ENCODE measurements around the gene KRT15. TPM values are rescaled to one million over a fixed set of nuclear protein-coding genes. Genes with fewer than 3 reads are reported as not detected.

Gene KRT15
- total RNA-seq, 2 experiments from 2014 or later: not detected

DNA sequence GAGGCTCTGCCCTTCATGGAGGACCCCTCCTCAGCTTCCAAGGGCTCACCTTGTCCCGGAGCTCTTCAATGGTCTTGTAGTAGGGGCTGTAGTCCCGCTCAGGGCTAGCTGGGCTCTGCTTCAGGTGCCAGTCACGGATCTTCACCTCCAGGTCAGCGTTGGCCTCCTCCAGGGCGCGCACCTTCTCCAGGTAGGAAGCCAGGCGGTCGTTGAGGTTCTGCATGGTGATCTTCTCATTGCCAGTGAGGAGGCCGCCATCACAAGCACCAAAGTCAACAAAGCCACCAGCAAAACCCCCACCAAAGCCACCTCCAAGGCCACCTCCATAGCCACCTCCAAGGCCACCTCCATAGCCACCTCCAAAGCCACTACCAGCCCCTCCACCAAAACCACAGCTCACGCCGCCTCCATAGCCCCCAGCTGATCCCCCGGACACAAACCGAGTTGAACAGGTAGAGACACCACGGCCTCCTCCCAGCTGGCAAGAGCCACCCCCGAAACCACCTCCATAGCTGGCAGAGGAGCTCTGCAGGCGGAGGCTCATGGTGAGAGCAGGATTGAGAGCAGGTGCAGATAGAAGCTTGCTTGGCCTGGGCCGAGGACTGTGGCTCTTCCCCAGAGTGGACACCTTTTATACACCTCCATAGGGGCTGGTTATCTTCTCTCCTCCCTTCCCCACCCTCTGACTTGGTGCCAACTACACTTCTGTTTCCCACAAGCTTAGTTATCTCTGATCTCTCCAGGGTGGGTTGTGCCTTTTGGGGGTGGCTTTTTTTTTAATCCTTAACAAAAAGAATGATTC is 13.5 kb downstream of the KRT15 start, which contains the start of gene KRT13:
Gene KRT13, minus strand, starts transcription at position 606 of the 802 bp plus-strand sequence. Its CDS starts 62 bp downstream, at position 544.
- no peak within 1 kb of the TSS for H3K27ac Mint-ChIP-seq
- no peaks in the 10 kb centered on the region for H3K27me3 Mint-ChIP-seq
- ChIA-PET POLR2A (no interaction called here), CTCF (no interaction called here)
- H3K4me3 Mint-ChIP-seq: no peak within 1 kb of the TSS
- H3K4me1 Mint-ChIP-seq: peaks cover under 1% of the 10 kb centered on the region
- no peak for DNase-seq
- H3K9me3 Mint-ChIP-seq: no peaks in the 10 kb centered on the region
- no peaks in the 10 kb centered on the region for H3K36me3 Mint-ChIP-seq (ENCODE audit: low read depth)

GRCh38 chr17:41504246-41504977 is 14.3 kb downstream of the KRT15 start:
- ChIA-PET POLR2A (no interaction called here), CTCF (no interaction called here)
- Mint-ChIP-seq H3K9me3 (no peaks in the 10 kb centered on the region), H3K27ac (no peak overlapping the region), H3K4me1 (peaks cover 8% of the 10 kb centered on the region), H3K36me3 (ENCODE audit: low read depth) (no peaks in the 10 kb centered on the region), H3K27me3 (no peaks in the 10 kb centered on the region), H3K4me3 (no peak overlapping the region)
- no peak for DNase-seq

- Mint-ChIP-seq H3K36me3 (ENCODE audit: low read depth) (no peaks in the 10 kb centered on the region), H3K4me3 (no peak overlapping the region), H3K4me1 (peaks cover 12% of the 10 kb centered on the region), H3K27me3 (peaks cover 2% of the 10 kb centered on the region), H3K27ac (no peak overlapping the region), H3K9me3 (no peaks in the 10 kb centered on the region)
- POLR2A ChIA-PET: no interaction called here
- no peak for DNase-seq
- CTCF ChIA-PET: interaction anchor here (0.7 kb wide), 2 partner anchors 13 to 46 kb away, joined by 3 read pairs; no protein-coding TSS in a partner anchor
These were observed 15.5 kb downstream of the KRT15 start for GRCh38 chr17:41503202-41503601.

DNA sequence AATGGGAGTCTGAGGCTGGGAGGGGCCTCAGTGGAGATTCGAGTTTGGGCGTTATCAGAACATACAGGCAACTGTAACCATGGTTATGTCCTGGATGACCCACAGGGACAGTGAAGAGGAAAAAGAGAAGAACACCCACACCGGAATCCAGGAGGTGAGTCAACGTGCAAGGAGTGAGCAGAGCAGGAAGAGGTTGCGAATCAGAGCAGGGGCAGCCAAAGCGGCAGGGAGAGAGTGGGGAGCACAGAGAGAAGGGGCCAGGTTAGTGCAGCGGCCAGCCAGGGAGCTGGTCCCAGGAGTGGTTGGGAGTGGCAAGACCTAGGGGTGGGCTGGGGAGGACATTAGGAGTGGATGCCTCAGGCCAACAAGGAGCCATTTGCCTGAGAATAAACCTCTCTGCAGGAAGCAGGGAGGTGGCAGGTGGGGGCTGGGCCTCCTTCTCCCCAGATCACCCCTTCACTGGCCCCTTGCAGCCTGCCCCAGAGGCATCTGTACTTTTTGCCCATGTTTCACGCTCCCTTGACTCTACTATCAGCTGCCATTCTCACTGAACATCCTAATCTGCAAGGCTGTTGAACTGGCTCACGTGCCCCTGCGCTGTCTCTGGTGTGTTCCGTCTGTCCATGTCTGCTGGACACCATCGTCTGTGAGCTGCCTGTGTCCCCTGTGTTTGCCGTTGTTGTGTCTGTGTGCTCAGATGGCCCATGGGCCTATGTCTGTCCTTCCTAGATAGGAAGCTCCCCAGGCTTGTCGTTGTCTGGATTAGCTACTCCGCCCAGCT is 18.4 kb downstream of the KRT15 start:
- ChIA-PET POLR2A (no interaction called here), CTCF (no interaction called here)
- no peak overlapping the region for H3K27ac Mint-ChIP-seq

DNA sequence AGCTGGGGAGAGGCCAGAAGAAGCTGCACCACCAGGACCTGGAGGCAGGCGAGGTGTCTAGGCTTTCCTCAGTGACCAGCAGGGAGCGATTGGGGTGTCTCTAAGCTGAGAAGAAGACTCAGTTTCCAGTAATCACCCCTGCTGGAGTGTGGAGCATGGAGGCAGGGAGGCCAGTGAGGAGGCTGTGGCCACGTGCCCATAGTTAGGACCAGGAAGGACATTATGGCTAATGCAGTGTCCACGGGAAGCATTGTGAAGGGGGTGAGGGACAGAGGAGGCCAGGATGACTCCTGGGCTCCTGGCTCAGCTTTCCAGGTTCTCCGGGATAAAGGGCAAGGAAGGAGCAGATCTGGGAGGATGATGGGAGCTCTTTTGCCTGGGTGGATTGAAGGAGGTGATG is 19.0 kb downstream of the KRT15 start:
- Mint-ChIP-seq H3K36me3 (ENCODE audit: low read depth) (no peaks in the 10 kb centered on the region), H3K4me1 (peaks cover 22% of the 10 kb centered on the region), H3K27ac (no peak overlapping the region), H3K4me3 (no peak overlapping the region), H3K9me3 (no peaks in the 10 kb centered on the region), H3K27me3 (peaks cover 2% of the 10 kb centered on the region)
- DNase-seq: no peak
- ChIA-PET CTCF (no interaction called here), POLR2A (no interaction called here)

More for the DNA sequence above, 18.4 kb downstream of the KRT15 start:
- H3K9me3 Mint-ChIP-seq: no peaks in the 10 kb centered on the region
- H3K36me3 Mint-ChIP-seq (ENCODE audit: low read depth): no peaks in the 10 kb centered on the region
- H3K27me3 Mint-ChIP-seq: peaks cover 2% of the 10 kb centered on the region
- H3K4me1 Mint-ChIP-seq: peaks cover 22% of the 10 kb centered on the region
- H3K4me3 Mint-ChIP-seq: no peak overlapping the region
- no peak for DNase-seq

GRCh38 chr17:41498276-41498675 is 20.4 kb downstream of the KRT15 start:
- Mint-ChIP-seq H3K9me3 (no peaks in the 10 kb centered on the region), H3K4me3 (no peak overlapping the region), H3K36me3 (ENCODE audit: low read depth) (no peaks in the 10 kb centered on the region), H3K27me3 (peaks cover 2% of the 10 kb centered on the region), H3K4me1 (peaks cover 22% of the 10 kb centered on the region), H3K27ac (no peak overlapping the region)
- ChIA-PET POLR2A (interaction anchor here (1.0 to 1.4 kb wide), 2 partner anchors 176 to 191 kb away, joined by 3 read pairs; partner anchors contain the start of gene EIF1), CTCF (interaction anchor here (1.5 to 1.8 kb wide), 2 partner anchors 20 to 50 kb away, joined by 3 to 7 read pairs; no protein-coding TSS in a partner anchor)
- no peak for DNase-seq

GRCh38 chr17:41496803-41497484 is 21.7 kb downstream of the KRT15 start:
- H3K4me1 Mint-ChIP-seq: peaks cover 22% of the 10 kb centered on the region
- no peak overlapping the region for H3K4me3 Mint-ChIP-seq
- POLR2A ChIA-PET: interaction anchor here (0.8 to 1.4 kb wide), 3 partner anchors 53 to 192 kb away, joined by 3 read pairs; partner anchors contain the start of gene EIF1
- H3K27ac Mint-ChIP-seq: peak overlapping the region; percentile 40
- no peaks in the 10 kb centered on the region for H3K36me3 Mint-ChIP-seq (ENCODE audit: low read depth)
- peak; percentile 83 for DNase-seq
- peaks cover 2% of the 10 kb centered on the region for H3K27me3 Mint-ChIP-seq
- H3K9me3 Mint-ChIP-seq: no peaks in the 10 kb centered on the region
- CTCF ChIA-PET: interaction anchor here (1.5 to 1.8 kb wide), 4 partner anchors 14 to 581 kb away, joined by 3 to 4 read pairs (median 4); no protein-coding TSS in a partner anchor

DNA sequence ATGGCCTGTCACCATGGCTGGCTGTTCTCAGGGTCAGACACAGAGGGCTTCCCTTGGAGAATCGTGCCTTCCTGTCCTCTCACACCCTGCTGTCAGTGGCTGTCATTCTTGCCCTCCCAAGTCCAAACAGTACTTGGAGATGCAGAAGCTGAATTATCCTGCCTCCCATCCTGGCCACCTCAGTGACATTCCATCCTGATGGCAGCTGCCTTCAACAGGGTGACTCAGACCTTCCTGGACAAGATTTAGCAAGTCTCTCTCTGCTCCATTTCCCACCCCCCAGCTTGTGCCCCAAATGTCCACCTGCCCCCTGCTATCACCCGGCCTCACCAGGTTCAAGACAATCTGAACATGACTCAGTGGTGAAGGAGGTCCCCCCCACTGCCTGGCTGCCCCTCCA is 24.2 kb downstream of the KRT15 start:
- CTCF ChIA-PET: interaction anchor here (0.5 to 2.3 kb wide), 3 partner anchors 54 to 1424 kb away, joined by 3 to 10 read pairs (median 5); no protein-coding TSS in a partner anchor
- no peaks in the 10 kb centered on the region for H3K36me3 Mint-ChIP-seq (ENCODE audit: low read depth)
- DNase-seq: no peak
- H3K9me3 Mint-ChIP-seq: no peaks in the 10 kb centered on the region
- POLR2A ChIA-PET: no interaction called here
- peaks cover 17% of the 10 kb centered on the region for H3K4me1 Mint-ChIP-seq
- H3K27ac Mint-ChIP-seq: no peak overlapping the region
- peaks cover 2% of the 10 kb centered on the region for H3K27me3 Mint-ChIP-seq
- H3K4me3 Mint-ChIP-seq: no peak overlapping the region

DNA sequence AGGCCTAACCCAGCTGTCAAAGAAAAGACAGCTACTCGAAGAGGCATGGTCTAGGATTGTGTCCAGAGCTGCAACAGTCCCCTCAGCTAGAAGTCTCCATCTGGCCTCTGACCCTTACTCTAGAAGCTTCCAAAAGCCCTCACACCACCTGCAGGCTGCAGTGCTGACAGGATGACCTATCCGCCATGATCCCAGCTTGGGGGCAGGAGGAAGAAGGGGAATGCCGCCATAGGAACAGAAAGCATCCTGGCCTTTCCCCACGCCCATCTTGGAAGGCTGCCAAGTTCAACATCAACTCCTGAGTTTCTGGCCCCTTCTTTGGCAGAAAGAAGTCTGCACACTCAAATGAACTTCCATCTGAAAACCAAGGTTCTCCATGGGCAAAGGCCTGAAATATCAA is 25.9 kb downstream of the KRT15 start:
- no peaks in the 10 kb centered on the region for H3K9me3 Mint-ChIP-seq
- H3K27me3 Mint-ChIP-seq: no peaks in the 10 kb centered on the region
- CTCF ChIA-PET: interaction anchor here (2.6 kb wide), 1 partner anchor 56 kb away, joined by 8 read pairs; no protein-coding TSS in a partner anchor
- POLR2A ChIA-PET: no interaction called here
- no peak for DNase-seq
- H3K4me3 Mint-ChIP-seq: no peak overlapping the region
- no peak overlapping the region for H3K27ac Mint-ChIP-seq
- peaks cover 10% of the 10 kb centered on the region for H3K4me1 Mint-ChIP-seq
- H3K36me3 Mint-ChIP-seq (ENCODE audit: low read depth): no peaks in the 10 kb centered on the region

DNA sequence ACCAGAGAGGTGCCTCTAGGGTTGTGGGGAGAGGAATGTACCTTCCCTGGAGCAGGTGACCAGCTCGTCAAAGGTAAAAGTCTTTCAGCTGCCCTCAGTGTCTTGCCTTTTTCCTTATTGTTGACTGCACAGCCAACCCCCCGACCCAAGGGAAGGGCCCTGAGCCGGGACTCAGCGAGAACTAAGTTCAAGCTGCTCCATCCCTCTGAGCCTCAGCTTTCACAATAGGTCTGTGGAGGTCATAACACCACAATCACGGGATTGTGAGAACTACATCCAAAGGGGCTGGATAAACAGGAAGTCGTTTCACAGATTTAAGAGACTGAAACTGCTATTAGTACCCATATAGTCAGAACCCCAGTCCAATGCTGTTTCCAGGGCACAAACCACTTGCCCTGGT is 26.3 kb downstream of the KRT15 start:
- POLR2A ChIA-PET: no interaction called here

GRCh38 chr17:41491476-41491875 is 27.2 kb downstream of the KRT15 start:
- Mint-ChIP-seq H3K4me3 (no peak overlapping the region), H3K36me3 (ENCODE audit: low read depth) (no peaks in the 10 kb centered on the region), H3K9me3 (no peaks in the 10 kb centered on the region), H3K27ac (no peak overlapping the region), H3K4me1 (peaks cover 2% of the 10 kb centered on the region), H3K27me3 (no peaks in the 10 kb centered on the region)
- POLR2A ChIA-PET: no interaction called here
- CTCF ChIA-PET: interaction anchor here (2.6 kb wide), 1 partner anchor 58 kb away, joined by 8 read pairs; no protein-coding TSS in a partner anchor
- DNase-seq: no peak

More for the DNA sequence above, 26.3 kb downstream of the KRT15 start:
- CTCF ChIA-PET: interaction anchor here (2.6 kb wide), 1 partner anchor 57 kb away, joined by 8 read pairs; no protein-coding TSS in a partner anchor
- no peaks in the 10 kb centered on the region for H3K9me3 Mint-ChIP-seq
- DNase-seq: no peak
- H3K27me3 Mint-ChIP-seq: no peaks in the 10 kb centered on the region
- H3K36me3 Mint-ChIP-seq (ENCODE audit: low read depth): no peaks in the 10 kb centered on the region
- H3K4me1 Mint-ChIP-seq: peaks cover 10% of the 10 kb centered on the region
- no peak overlapping the region for H3K4me3 Mint-ChIP-seq
- no peak overlapping the region for H3K27ac Mint-ChIP-seq

All from activated CD4-positive, alpha-beta memory T cell treated with anti-CD3 and anti-CD28 coated beads, Interleukin-2, amount 10 ng/mL, durations not matched to agents 7 days and 5 days (primary cell).